ENCODE measurements around the gene SYNE1. TPM values are rescaled to one million over a fixed set of nuclear protein-coding genes. Genes with fewer than 3 reads are reported as not detected.

The SYNE1 gene
- total and polyA plus RNA-seq, 2 experiments from 2014 or later, result 17.6 to 59.9 TPM

DNA sequence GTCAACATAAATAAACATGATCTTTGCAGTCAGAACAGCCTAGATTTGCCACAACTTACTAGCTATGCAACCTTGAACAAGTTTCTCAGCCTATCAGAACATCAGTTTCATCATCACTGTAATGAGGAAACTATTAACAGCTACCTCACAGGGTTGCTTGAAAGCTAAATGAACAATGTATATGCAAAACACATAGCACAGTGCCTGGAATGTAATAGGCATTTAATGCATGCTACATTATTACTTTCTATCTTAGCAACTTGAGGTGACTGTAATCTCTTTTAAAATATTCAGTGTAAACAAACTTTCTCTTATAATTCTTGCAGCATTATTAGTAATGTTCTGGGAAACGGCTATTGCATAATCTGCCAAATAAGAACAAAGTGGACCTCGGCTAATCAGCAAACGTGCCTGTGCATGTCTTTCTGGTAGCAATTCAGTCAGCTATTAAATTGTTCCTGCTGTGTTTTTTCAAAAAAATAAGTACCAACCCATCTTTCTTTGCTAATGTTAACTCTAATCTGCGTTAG, 61.5 kb downstream of the SYNE1 start:
- Histone ChIP-seq H3K36me3 (replicated peaks; ENCODE audit: insufficient read depth, low read depth) (no peaks in the 10 kb centered on the region), H3K27ac (no peak overlapping the region), H3K4me1 (ENCODE audit: insufficient read depth) (peaks cover 8% of the 10 kb centered on the region), H3K4me2 (peak overlapping the region; percentile 42), H4K20me1 (ENCODE audit: insufficient read depth, poor library complexity, severe bottlenecking) (no peaks in the 10 kb centered on the region), H3K79me2 (no peaks in the 10 kb centered on the region), H3K4me3 (no peak overlapping the region), H3K27me3 (no peaks in the 10 kb centered on the region), H3K9me3 (ENCODE audit: low read depth) (no peaks in the 10 kb centered on the region), H2AFZ (no peak overlapping the region), H3K9me2 (replicated peaks; ENCODE audit: insufficient read depth) (no peaks in the 10 kb centered on the region)
- 50% methylated on average over 4 of the region's 4 CpGs for WGBS (ENCODE audit: low lambda C conversion rate, missing lambda C conversion rate)
- DNase-seq (ENCODE audit: low spot score), result no peak
- TF ChIP-seq EZH2 (IDR thresholded peaks at IDR 0.05; ENCODE audit: borderline replicate concordance) (no peak), EZH2phosphoT487 (IDR thresholded peaks at IDR 0.05; ENCODE audit: low read depth, severe bottlenecking, unreplicated experiment) (no peak)
- TF ChIP-seq, protein P1, sequence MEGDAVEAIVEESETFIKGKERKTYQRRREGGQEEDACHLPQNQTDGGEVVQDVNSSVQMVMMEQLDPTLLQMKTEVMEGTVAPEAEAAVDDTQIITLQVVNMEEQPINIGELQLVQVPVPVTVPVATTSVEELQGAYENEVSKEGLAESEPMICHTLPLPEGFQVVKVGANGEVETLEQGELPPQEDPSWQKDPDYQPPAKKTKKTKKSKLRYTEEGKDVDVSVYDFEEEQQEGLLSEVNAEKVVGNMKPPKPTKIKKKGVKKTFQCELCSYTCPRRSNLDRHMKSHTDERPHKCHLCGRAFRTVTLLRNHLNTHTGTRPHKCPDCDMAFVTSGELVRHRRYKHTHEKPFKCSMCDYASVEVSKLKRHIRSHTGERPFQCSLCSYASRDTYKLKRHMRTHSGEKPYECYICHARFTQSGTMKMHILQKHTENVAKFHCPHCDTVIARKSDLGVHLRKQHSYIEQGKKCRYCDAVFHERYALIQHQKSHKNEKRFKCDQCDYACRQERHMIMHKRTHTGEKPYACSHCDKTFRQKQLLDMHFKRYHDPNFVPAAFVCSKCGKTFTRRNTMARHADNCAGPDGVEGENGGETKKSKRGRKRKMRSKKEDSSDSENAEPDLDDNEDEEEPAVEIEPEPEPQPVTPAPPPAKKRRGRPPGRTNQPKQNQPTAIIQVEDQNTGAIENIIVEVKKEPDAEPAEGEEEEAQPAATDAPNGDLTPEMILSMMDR (IDR thresholded peaks at IDR 0.05; ENCODE audit: poor library complexity), result no peak

DNA sequence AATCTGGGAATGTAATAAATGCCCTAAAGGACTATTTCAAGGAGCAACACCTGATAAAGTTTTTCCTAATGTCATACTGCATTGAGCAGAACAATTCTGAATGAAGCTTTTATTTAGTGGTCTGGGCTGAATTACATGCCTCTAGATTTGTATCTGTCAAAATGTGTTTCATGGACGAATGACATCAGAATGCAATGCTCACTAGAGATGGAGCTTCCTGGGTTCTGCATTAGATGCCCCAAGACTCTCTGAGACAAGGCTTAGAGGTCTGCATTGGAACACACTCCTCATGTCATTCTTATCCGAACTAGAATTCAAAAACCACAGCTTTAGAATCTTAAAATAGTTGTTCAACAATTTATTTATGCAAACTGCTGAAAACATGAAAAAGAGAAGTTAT, 62.0 kb downstream of the SYNE1 start:
- H3K9me2 ChIP-seq (replicated peaks; ENCODE audit: insufficient read depth), result no peaks in the 10 kb centered on the region
- H3K79me2 ChIP-seq, result no peaks in the 10 kb centered on the region
- TF ChIP-seq EZH2phosphoT487 (IDR thresholded peaks at IDR 0.05; ENCODE audit: low read depth, severe bottlenecking, unreplicated experiment) (no peak), EZH2 (IDR thresholded peaks at IDR 0.05; ENCODE audit: borderline replicate concordance) (no peak)
- TF ChIP-seq, protein P1 (IDR thresholded peaks at IDR 0.05; ENCODE audit: poor library complexity), result no peak
- H2AFZ ChIP-seq, result no peak overlapping the region
- H3K4me2 ChIP-seq, result peak overlapping the region; percentile 42
- 68% methylated on average over 2 of the region's 2 CpGs for WGBS (ENCODE audit: low lambda C conversion rate, missing lambda C conversion rate)
- DNase-seq (ENCODE audit: low spot score), result no peak
- H3K4me1 ChIP-seq (ENCODE audit: insufficient read depth), result peaks cover 8% of the 10 kb centered on the region
- H4K20me1 ChIP-seq (ENCODE audit: insufficient read depth, poor library complexity, severe bottlenecking), result no peaks in the 10 kb centered on the region
- H3K36me3 ChIP-seq (replicated peaks; ENCODE audit: insufficient read depth, low read depth), result no peaks in the 10 kb centered on the region
- H3K4me3 ChIP-seq, result no peak overlapping the region
- H3K27me3 ChIP-seq, result peaks cover 1% of the 10 kb centered on the region
- no peaks in the 10 kb centered on the region for H3K9me3 ChIP-seq (ENCODE audit: low read depth)
- no peak overlapping the region for H3K27ac ChIP-seq

DNA sequence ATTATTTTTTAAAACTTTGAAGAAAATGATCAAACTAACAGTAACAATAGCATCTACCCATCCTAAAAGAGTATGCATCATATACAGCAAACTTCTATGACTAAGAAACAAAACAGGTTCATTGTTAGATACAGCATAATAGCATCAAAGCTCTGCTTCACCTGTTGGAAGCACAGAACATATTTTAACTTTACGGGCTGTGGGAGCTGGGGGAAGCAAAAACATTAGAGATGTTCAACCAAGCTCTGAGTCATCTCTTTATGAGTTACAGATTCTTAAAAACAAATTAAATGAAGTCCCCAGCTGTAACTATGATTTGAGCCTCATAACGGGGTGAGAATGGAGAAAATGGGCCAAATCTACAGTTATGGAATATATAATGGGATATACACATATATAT, 63.4 kb downstream of the SYNE1 start:
- Histone ChIP-seq H3K27ac (no peak overlapping the region), H3K79me2 (no peaks in the 10 kb centered on the region), H3K4me1 (ENCODE audit: insufficient read depth) (peaks cover 8% of the 10 kb centered on the region), H3K9me3 (ENCODE audit: low read depth) (no peaks in the 10 kb centered on the region), H3K4me3 (no peak overlapping the region), H4K20me1 (ENCODE audit: insufficient read depth, poor library complexity, severe bottlenecking) (no peaks in the 10 kb centered on the region), H3K4me2 (no peak overlapping the region), H3K9me2 (replicated peaks; ENCODE audit: insufficient read depth) (no peaks in the 10 kb centered on the region), H2AFZ (no peak overlapping the region), H3K36me3 (replicated peaks; ENCODE audit: insufficient read depth, low read depth) (no peaks in the 10 kb centered on the region), H3K27me3 (peaks cover 3% of the 10 kb centered on the region)
- 90% methylated on average over 2 of the region's 2 CpGs for WGBS (ENCODE audit: low lambda C conversion rate, missing lambda C conversion rate)
- DNase-seq (ENCODE audit: low spot score), result no peak
- TF ChIP-seq, protein P1 (IDR thresholded peaks at IDR 0.05; ENCODE audit: poor library complexity), result no peak
- TF ChIP-seq EZH2phosphoT487 (IDR thresholded peaks at IDR 0.05; ENCODE audit: low read depth, severe bottlenecking, unreplicated experiment) (no peak), EZH2 (IDR thresholded peaks at IDR 0.05; ENCODE audit: borderline replicate concordance) (no peak)
